ENCODE data around the gene CA11.
"Not testable (repeated sequence)": the region's sequence is repeated elsewhere in the genome, so short reads cannot be mapped to it uniquely, and the experiment has no call there.

DNA sequence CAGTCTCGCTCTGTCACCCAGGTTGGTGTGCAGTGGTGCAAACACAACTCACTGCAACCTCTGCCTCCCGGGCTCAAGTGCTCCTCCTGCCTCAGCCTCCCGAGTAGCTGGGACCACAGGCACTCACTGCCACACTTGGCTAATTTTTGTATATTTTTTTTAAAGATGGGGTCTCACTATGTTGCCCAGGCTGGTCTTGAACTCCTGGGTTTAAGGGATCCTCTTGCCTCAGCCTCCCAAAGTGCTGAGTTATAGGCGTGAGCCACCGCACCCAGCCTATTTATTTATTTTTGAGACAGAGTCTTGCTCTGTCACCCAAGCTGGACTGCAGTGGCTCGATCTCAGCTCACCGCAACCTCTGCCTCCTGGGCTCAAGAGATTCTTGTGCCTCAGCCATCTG, 40.6 kb upstream of the CA11 start:
- TF ChIP-seq, protein P1, sequence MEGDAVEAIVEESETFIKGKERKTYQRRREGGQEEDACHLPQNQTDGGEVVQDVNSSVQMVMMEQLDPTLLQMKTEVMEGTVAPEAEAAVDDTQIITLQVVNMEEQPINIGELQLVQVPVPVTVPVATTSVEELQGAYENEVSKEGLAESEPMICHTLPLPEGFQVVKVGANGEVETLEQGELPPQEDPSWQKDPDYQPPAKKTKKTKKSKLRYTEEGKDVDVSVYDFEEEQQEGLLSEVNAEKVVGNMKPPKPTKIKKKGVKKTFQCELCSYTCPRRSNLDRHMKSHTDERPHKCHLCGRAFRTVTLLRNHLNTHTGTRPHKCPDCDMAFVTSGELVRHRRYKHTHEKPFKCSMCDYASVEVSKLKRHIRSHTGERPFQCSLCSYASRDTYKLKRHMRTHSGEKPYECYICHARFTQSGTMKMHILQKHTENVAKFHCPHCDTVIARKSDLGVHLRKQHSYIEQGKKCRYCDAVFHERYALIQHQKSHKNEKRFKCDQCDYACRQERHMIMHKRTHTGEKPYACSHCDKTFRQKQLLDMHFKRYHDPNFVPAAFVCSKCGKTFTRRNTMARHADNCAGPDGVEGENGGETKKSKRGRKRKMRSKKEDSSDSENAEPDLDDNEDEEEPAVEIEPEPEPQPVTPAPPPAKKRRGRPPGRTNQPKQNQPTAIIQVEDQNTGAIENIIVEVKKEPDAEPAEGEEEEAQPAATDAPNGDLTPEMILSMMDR (IDR thresholded peaks at IDR 0.05), result not testable (repeated sequence)
- TF ChIP-seq POLR2A (IDR thresholded peaks at IDR 0.05; ENCODE audit: low read depth), result not testable (repeated sequence)

Measured in esophagus muscularis mucosa (tissue), 3 donors.